Thyroid gland (tissue), 4 donors: ENCODE data around the gene NR4A1.

Experiments used
- POLR2A ChIP-seq, 2 donors: fragments of 450-650 bp; IDR thresholded peaks; one replicate each; pipeline ENCODE4 v1.6.1; 2017; ENCODE audit warnings: antibody characterized with exemption in 2 of 2, mild to moderate bottlenecking in 2 of 2, moderate library complexity in 1 of 2
- TF ChIP-seq, protein P1 (sequence below), 6 experiments: fragments of 200-600 bp in 3 of 6; fragments of 450-650 bp in 3 of 6; sonication (generic) in 3 of 6; IDR thresholded peaks; one replicate each; pipeline ENCODE4 v1.5.1; 2016 to 2019; ENCODE audit warnings: antibody characterized with exemption in 6 of 6, mild to moderate bottlenecking in 2 of 6, inconsistent platforms in 1 of 6, moderate library complexity in 1 of 6

DNA sequence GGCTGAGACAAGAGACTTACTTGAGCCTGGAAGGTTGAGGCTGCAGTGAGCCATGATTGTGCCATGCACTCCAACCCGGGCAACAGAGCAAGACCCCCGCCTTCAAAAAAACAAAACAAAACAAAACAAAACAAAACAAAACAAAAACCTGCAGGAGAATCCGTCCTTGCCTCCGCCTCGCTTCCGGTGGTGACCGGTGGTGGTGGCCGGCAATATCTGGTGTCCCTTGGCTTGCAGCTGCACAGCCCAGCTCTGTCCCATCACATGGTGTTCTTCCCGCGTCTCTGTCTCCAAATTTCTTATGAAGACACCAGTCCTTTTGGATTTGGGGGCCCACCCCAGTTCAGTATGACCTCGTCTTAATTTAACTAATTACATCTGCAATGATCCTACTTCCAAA, 38.2 kb downstream of the NR4A1 start:
- TF ChIP-seq, protein P1, sequence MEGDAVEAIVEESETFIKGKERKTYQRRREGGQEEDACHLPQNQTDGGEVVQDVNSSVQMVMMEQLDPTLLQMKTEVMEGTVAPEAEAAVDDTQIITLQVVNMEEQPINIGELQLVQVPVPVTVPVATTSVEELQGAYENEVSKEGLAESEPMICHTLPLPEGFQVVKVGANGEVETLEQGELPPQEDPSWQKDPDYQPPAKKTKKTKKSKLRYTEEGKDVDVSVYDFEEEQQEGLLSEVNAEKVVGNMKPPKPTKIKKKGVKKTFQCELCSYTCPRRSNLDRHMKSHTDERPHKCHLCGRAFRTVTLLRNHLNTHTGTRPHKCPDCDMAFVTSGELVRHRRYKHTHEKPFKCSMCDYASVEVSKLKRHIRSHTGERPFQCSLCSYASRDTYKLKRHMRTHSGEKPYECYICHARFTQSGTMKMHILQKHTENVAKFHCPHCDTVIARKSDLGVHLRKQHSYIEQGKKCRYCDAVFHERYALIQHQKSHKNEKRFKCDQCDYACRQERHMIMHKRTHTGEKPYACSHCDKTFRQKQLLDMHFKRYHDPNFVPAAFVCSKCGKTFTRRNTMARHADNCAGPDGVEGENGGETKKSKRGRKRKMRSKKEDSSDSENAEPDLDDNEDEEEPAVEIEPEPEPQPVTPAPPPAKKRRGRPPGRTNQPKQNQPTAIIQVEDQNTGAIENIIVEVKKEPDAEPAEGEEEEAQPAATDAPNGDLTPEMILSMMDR (IDR thresholded peaks at IDR 0.05), result no peak
- TF ChIP-seq POLR2A (IDR thresholded peaks at IDR 0.05), result no peak
